GM23338 (cell line): ENCODE data around the gene KIAA1614. TPM values are rescaled to one million over a fixed set of nuclear protein-coding genes. Genes with fewer than 3 reads are reported as not detected.

Experiments used
- ATAC-seq: fragments of 200-7000 bp; cut with Tn5 transposase; 3 replicates; pipeline ENCODE4 v1.9.1; 2020
- DNase-seq: peaks from one replicate; pipeline ENCODE4 v3.0.0-alpha.2; 2015; ENCODE audit warnings: low spot score
- H2AFZ ChIP-seq: fragments of 200-600 bp; sonication (generic); 2 replicates; pipeline ENCODE4 v1.8.0; 2016; ENCODE audit warnings: antibody characterized with exemption, mild to moderate bottlenecking, moderate library complexity
- H3F3A ChIP-seq: fragments of 200-600 bp; sonication (generic); replicated peaks from 2 replicates; pipeline ENCODE4 v1.8.0; 2017; ENCODE audit warnings: antibody characterized with exemption, mixed run types, low read depth
- H3K27ac ChIP-seq: fragments of 200-600 bp; sonication (generic); 2 replicates; pipeline ENCODE4 v1.6.1; 2016; ENCODE audit warnings: low read depth
- H3K27me3 ChIP-seq: fragments of 200-600 bp; sonication (generic); 2 replicates; pipeline ENCODE4 v1.8.0; 2016; ENCODE audit warnings: mild to moderate bottlenecking, mixed run types, moderate library complexity; ENCODE audit not compliant: insufficient read depth
- H3K36me3 ChIP-seq: fragments of 200-600 bp; sonication (generic); 2 replicates; pipeline ENCODE4 v1.8.0; 2016; ENCODE audit warnings: mild to moderate bottlenecking; ENCODE audit not compliant: insufficient read depth
- H3K4me1 ChIP-seq: fragments of 200-600 bp; sonication (generic); 2 replicates; pipeline ENCODE4 v1.8.0; 2016; ENCODE audit warnings: mild to moderate bottlenecking, moderate library complexity; ENCODE audit not compliant: insufficient read depth
- H3K4me2 ChIP-seq: fragments of 200-600 bp; sonication (generic); 2 replicates; pipeline ENCODE4 v1.7.1; 2017; ENCODE audit warnings: mixed run types
- H3K4me3 ChIP-seq: fragments of 200-600 bp; sonication (generic); 2 replicates; pipeline ENCODE4 v1.6.1; 2016; ENCODE audit warnings: mixed run types
- H3K79me2 ChIP-seq: fragments of 200-600 bp; sonication (generic); replicated peaks from 2 replicates; pipeline ENCODE4 v1.8.0; 2017; ENCODE audit warnings: mild to moderate bottlenecking; ENCODE audit not compliant: insufficient read depth
- H3K9me2 ChIP-seq: fragments of 200-600 bp; sonication (generic); 2 replicates; pipeline ENCODE4 v1.8.0; 2017; ENCODE audit not compliant: insufficient read depth
- H4K20me1 ChIP-seq: fragments of 200-600 bp; sonication (generic); replicated peaks from 2 replicates; pipeline ENCODE4 v1.8.0; 2017; ENCODE audit warnings: mild to moderate bottlenecking; ENCODE audit not compliant: insufficient read depth
- H3K27ac Mint-ChIP-seq: 2 replicates; pipeline ENCODE4 v1.8.0; 2020; ENCODE audit warnings: inconsistent platforms, mild to moderate bottlenecking, moderate library complexity, mixed read lengths
- H3K27me3 Mint-ChIP-seq: 3 replicates; pipeline ENCODE4 v1.8.0; 2022; ENCODE audit warnings: low read depth, mild to moderate bottlenecking, moderate library complexity, mixed read lengths, inconsistent platforms; ENCODE audit not compliant: insufficient read depth, poor library complexity
- H3K36me3 Mint-ChIP-seq: 3 replicates; pipeline ENCODE4 v1.8.0; 2021; ENCODE audit warnings: low read depth, mild to moderate bottlenecking, inconsistent platforms, moderate library complexity, mixed read lengths
- H3K4me1 Mint-ChIP-seq: 3 replicates; pipeline ENCODE4 v1.8.0; 2020; ENCODE audit warnings: mild to moderate bottlenecking, inconsistent platforms, mixed read lengths
- H3K4me3 Mint-ChIP-seq: 3 replicates; pipeline ENCODE4 v1.8.0; 2021; ENCODE audit warnings: moderate library complexity, mild to moderate bottlenecking, inconsistent platforms, mixed read lengths
- H3K9me3 Mint-ChIP-seq: 3 replicates; pipeline ENCODE4 v1.8.0; 2020; ENCODE audit warnings: moderate library complexity, mild to moderate bottlenecking, inconsistent platforms, mixed read lengths
- CREB1 ChIP-seq: fragments of 250-450 bp; sonication (Bioruptor Pico); IDR thresholded peaks from 2 replicates; pipeline ENCODE4 v1.5.0; 2020; ENCODE audit warnings: low read depth, mild to moderate bottlenecking, moderate library complexity
- EZH2 ChIP-seq: fragments of 200-600 bp; sonication (generic); IDR thresholded peaks from one replicate; pipeline ENCODE4 v1.8.0; 2017; ENCODE audit warnings: antibody characterized with exemption, mild to moderate bottlenecking, low read depth; ENCODE audit not compliant: unreplicated experiment
- EZH2phosphoT487 ChIP-seq: fragments of 200-600 bp; sonication (generic); IDR thresholded peaks from one replicate; pipeline ENCODE4 v1.8.1; 2018; ENCODE audit warnings: antibody characterized with exemption; ENCODE audit not compliant: unreplicated experiment
- JUNB ChIP-seq: IDR thresholded peaks from one replicate; pipeline ENCODE4 v1.6.1; 2016; ENCODE audit warnings: antibody characterized with exemption; ENCODE audit not compliant: unreplicated experiment
- NANOG ChIP-seq: IDR thresholded peaks from 2 replicates; pipeline ENCODE4 v1.6.1; 2016; ENCODE audit warnings: antibody characterized with exemption, borderline replicate concordance
- POLR2AphosphoS5 ChIP-seq: IDR thresholded peaks from 2 replicates; pipeline ENCODE4 v1.6.1; 2016; ENCODE audit warnings: antibody characterized with exemption, low read depth
- STAT1 ChIP-seq: IDR thresholded peaks from one replicate; pipeline ENCODE4 v1.6.1; 2016; ENCODE audit warnings: antibody characterized with exemption; ENCODE audit not compliant: unreplicated experiment
- ZNF114 ChIP-seq: fragments of 250-450 bp; sonication (Bioruptor Pico); IDR thresholded peaks from 2 replicates; pipeline ENCODE4 v1.5.0; 2020; ENCODE audit warnings: mild to moderate bottlenecking, moderate library complexity
- ZNF331 ChIP-seq: fragments of 250-450 bp; sonication (Bioruptor Pico); IDR thresholded peaks from 2 replicates; pipeline ENCODE4 v1.5.0; 2020; ENCODE audit warnings: low read depth, mild to moderate bottlenecking, moderate library complexity
- polyA plus RNA-seq: library from polyadenylated mRNA; unstranded; fragments of >200 nt; fragmentation: Nextera tagmentation; extraction: Ambion mirVana; gene quantifications from 2 replicates; pipeline ENCODE4 v1.2.1, GENCODE V29; 2016
- total RNA-seq: library from RNA; depleted of rRNA; stranded (reverse); fragments of >200 nt; shearing (Covaris generic); gene quantifications from 2 replicates; pipeline ENCODE4 v1.2.3, GENCODE V29; 2014
- TF ChIP-seq, protein P1 (sequence below): IDR thresholded peaks from 2 replicates; pipeline ENCODE4 v1.6.1; 2016; ENCODE audit warnings: antibody characterized with exemption
- TF ChIP-seq, protein P2 (sequence below), 2 experiments: fragments of 200-600 bp in 1 of 2; sonication (generic) in 1 of 2; conservative IDR thresholded peaks; 2 replicates each; pipeline versions ENCODE4 v1.5.1 to v1.6.1; 2016 to 2017; ENCODE audit warnings: antibody characterized with exemption in 2 of 2, low read depth in 2 of 2, mild to moderate bottlenecking in 2 of 2, moderate library complexity in 1 of 2

The KIAA1614 gene
- total and polyA plus RNA-seq, 2 experiments from 2014 or later = 1.1 to 1.8 TPM

DNA sequence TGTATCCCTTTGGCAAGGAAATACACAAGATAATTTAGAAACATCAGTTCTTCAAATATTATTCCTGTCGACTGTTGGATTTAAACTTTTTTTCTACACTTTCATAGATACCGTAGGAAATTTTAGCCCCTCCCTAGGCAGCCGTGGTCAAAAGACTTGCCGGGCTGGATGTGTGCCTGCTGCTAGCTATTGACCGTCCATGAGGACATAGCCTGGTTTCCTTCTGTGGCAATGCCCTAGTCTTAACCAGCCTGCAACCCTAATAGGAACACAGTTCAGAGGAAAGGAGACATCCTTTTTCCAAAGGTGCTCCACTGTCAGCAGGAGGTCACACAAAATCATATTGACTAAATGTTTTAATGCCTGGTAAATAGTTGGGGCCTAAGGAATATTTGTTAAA lies 20.4 kb upstream of the KIAA1614 start (continued):
- TF ChIP-seq, protein P1, sequence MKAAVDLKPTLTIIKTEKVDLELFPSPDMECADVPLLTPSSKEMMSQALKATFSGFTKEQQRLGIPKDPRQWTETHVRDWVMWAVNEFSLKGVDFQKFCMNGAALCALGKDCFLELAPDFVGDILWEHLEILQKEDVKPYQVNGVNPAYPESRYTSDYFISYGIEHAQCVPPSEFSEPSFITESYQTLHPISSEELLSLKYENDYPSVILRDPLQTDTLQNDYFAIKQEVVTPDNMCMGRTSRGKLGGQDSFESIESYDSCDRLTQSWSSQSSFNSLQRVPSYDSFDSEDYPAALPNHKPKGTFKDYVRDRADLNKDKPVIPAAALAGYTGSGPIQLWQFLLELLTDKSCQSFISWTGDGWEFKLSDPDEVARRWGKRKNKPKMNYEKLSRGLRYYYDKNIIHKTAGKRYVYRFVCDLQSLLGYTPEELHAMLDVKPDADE = no peak
- TF ChIP-seq EZH2phosphoT487 (no peak), CREB1 (CRISPR knock-in tag) (no peak), STAT1 (no peak), ZNF114 (CRISPR knock-in tag) (no peak), POLR2AphosphoS5 (no peak)

DNA sequence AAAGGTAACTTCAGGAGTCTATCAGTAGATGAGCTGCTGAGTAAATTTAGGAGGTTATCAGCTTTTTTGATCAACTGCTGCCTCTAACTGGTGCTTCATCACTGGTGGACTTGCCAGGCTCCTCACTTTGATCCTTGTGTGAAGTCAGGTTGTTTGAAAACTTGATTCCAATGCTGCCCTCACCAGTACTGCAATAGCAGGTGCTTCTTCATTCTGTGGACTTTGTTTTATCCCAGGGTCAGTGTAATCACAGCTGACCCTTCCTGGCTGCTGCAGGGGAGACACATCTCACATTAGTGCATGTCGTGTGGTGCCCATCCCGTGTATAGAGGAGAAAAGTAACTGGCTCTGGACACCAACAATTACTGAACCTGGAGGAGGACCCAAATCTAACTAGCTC lies 20.0 kb upstream of the KIAA1614 start:
- Mint-ChIP-seq H3K4me1 (peaks cover 6% of the 10 kb centered on the region; the same call in 2 of the 3 replicates), H3K36me3 (no peaks in the 10 kb centered on the region), H3K4me3 (no peak overlapping the region), H3K9me3 (no peaks in the 10 kb centered on the region), H3K27ac (no peak overlapping the region), H3K27me3 (peaks cover 7% of the 10 kb centered on the region)
- Histone ChIP-seq H4K20me1 (no peaks in the 10 kb centered on the region), H3K27ac (no peak overlapping the region), H2AFZ (no peak overlapping the region), H3K4me3 (no peak overlapping the region), H3K4me2 (no peak overlapping the region), H3K36me3 (no peaks in the 10 kb centered on the region), H3F3A (no peaks in the 10 kb centered on the region), H3K4me1 (no peaks in the 10 kb centered on the region; the same call in 1 of the 2 replicates), H3K9me2 (peaks cover 9% of the 10 kb centered on the region; the same call in 1 of the 2 replicates), H3K79me2 (no peaks in the 10 kb centered on the region), H3K27me3 (no peaks in the 10 kb centered on the region)
- ATAC-seq = no peak
- DNase-seq = no peak
- TF ChIP-seq CREB1 (CRISPR knock-in tag) = no peak
- TF ChIP-seq EZH2 = no peak
- no peak for TF ChIP-seq ZNF331 (CRISPR knock-in tag)
- TF ChIP-seq, protein P2, sequence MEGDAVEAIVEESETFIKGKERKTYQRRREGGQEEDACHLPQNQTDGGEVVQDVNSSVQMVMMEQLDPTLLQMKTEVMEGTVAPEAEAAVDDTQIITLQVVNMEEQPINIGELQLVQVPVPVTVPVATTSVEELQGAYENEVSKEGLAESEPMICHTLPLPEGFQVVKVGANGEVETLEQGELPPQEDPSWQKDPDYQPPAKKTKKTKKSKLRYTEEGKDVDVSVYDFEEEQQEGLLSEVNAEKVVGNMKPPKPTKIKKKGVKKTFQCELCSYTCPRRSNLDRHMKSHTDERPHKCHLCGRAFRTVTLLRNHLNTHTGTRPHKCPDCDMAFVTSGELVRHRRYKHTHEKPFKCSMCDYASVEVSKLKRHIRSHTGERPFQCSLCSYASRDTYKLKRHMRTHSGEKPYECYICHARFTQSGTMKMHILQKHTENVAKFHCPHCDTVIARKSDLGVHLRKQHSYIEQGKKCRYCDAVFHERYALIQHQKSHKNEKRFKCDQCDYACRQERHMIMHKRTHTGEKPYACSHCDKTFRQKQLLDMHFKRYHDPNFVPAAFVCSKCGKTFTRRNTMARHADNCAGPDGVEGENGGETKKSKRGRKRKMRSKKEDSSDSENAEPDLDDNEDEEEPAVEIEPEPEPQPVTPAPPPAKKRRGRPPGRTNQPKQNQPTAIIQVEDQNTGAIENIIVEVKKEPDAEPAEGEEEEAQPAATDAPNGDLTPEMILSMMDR (conservative IDR thresholded peaks at IDR 0.05; ENCODE audit: low read depth in 2 of 2) = no peak
- no peak for TF ChIP-seq STAT1
- TF ChIP-seq JUNB = no peak
- TF ChIP-seq EZH2phosphoT487 = no peak
- TF ChIP-seq POLR2AphosphoS5 = no peak
- TF ChIP-seq, protein P1 = no peak
- TF ChIP-seq NANOG = no peak
